ENCODE data around the gene STAT6. TPM values are rescaled to one million over a fixed set of nuclear protein-coding genes. Genes with fewer than 3 reads are reported as not detected.
A peak's percentile ranks its signal among the peaks of the same experiment; 100 is the strongest.

Gene STAT6
- total RNA-seq, 1 donor from 2014 or later: 139 TPM

DNA sequence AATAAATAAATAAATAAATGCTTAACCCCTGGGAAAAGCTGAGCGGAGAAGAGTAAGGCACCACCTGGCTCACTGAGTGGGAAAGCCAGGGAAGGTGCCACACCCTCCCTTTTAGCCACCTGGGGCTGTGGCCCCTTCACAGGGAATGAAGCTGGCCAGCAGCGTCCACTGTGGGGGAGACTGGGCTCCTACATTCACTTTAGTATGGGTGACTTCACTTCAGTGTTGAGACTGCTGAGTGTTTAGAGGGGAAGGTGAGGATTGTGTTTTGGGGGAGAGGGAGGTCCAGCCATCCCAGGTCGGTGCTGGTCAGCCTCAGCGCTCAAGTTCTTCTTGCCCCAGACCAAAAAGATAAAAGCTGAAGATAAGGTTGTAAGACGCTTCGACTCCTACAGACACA, 20.7 kb downstream of the STAT6 start:
- no peaks in the 10 kb centered on the region for H3K9me3 Mint-ChIP-seq (ENCODE audit: unreplicated experiment)
- H3K27ac Mint-ChIP-seq (ENCODE audit: unreplicated experiment): peak overlapping the region; percentile 54
- H3K4me3 Mint-ChIP-seq (ENCODE audit: unreplicated experiment): peak overlapping the region; percentile 94
- H3K36me3 Mint-ChIP-seq (ENCODE audit: low read depth, unreplicated experiment): peaks cover 24% of the 10 kb centered on the region
- TF ChIP-seq, protein P1, sequence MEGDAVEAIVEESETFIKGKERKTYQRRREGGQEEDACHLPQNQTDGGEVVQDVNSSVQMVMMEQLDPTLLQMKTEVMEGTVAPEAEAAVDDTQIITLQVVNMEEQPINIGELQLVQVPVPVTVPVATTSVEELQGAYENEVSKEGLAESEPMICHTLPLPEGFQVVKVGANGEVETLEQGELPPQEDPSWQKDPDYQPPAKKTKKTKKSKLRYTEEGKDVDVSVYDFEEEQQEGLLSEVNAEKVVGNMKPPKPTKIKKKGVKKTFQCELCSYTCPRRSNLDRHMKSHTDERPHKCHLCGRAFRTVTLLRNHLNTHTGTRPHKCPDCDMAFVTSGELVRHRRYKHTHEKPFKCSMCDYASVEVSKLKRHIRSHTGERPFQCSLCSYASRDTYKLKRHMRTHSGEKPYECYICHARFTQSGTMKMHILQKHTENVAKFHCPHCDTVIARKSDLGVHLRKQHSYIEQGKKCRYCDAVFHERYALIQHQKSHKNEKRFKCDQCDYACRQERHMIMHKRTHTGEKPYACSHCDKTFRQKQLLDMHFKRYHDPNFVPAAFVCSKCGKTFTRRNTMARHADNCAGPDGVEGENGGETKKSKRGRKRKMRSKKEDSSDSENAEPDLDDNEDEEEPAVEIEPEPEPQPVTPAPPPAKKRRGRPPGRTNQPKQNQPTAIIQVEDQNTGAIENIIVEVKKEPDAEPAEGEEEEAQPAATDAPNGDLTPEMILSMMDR (IDR thresholded peaks at IDR 0.05; ENCODE audit: unreplicated experiment): no peak
- no peak for DNase-seq (ENCODE audit: low spot score)
- H3K4me1 Mint-ChIP-seq (ENCODE audit: unreplicated experiment): peaks cover 36% of the 10 kb centered on the region
- peaks cover 37% of the 10 kb centered on the region for H3K27me3 Mint-ChIP-seq (ENCODE audit: unreplicated experiment)

DNA sequence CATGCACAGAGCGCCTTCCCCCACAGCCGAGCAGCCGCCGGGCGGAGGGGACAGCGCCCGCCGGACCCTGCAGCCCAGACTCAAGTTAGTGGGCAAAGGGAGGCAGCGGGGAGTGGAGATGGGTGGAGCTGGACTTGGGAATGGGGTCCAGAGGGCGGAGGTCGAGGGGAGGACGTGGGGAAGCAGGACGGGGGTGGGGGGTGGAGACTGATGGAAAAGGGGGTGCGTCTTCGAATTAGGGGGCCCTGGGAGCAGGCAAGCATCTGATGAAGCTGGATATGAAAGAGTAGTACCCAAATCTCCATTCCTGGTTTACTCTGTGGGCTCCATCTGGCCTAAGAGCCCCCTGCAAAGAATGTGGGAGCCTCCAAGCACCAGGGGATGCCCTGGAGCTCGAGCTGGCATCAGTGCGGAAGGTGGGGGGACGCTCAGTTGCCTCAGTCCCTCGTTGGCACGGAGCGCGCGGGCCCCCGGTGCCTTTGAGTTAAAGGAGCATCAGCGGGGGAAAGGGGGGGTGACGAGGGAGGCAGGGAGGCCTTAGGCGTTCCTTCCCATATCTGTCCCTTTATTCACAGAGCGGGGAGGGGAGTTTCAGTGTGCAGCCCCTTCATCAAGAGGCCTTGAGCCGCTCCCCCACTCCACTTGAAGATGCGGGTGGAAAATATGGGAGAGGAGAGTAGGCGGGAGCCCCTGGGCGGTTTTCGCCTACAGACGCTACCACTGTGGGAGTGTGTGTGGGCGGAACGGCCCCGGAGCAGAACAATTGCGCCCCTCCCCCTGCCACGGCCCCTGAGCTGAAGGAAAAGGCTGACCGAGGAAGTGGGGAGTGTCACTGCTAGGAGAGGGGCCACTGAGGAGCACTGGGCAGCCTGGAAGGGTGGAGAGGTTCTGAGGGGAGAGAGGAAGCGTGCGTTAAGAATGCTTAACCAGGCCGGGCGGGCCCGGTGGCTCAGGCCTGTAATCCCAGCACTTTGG, 21.6 kb downstream of the STAT6 start:
- H3K36me3 Mint-ChIP-seq (ENCODE audit: low read depth, unreplicated experiment): peaks cover 21% of the 10 kb centered on the region
- H3K4me1 Mint-ChIP-seq (ENCODE audit: unreplicated experiment): peaks cover 35% of the 10 kb centered on the region
- H3K9me3 Mint-ChIP-seq (ENCODE audit: unreplicated experiment): no peaks in the 10 kb centered on the region
- H3K27me3 Mint-ChIP-seq (ENCODE audit: unreplicated experiment): peaks cover 39% of the 10 kb centered on the region
- DNase-seq (ENCODE audit: low spot score): peak; percentile 63
- peak overlapping the region; percentile 67 for H3K27ac Mint-ChIP-seq (ENCODE audit: unreplicated experiment)
- peak overlapping the region; percentile 94 for H3K4me3 Mint-ChIP-seq (ENCODE audit: unreplicated experiment)
- TF ChIP-seq, protein P1 (IDR thresholded peaks at IDR 0.05; ENCODE audit: unreplicated experiment): no peak

DNA sequence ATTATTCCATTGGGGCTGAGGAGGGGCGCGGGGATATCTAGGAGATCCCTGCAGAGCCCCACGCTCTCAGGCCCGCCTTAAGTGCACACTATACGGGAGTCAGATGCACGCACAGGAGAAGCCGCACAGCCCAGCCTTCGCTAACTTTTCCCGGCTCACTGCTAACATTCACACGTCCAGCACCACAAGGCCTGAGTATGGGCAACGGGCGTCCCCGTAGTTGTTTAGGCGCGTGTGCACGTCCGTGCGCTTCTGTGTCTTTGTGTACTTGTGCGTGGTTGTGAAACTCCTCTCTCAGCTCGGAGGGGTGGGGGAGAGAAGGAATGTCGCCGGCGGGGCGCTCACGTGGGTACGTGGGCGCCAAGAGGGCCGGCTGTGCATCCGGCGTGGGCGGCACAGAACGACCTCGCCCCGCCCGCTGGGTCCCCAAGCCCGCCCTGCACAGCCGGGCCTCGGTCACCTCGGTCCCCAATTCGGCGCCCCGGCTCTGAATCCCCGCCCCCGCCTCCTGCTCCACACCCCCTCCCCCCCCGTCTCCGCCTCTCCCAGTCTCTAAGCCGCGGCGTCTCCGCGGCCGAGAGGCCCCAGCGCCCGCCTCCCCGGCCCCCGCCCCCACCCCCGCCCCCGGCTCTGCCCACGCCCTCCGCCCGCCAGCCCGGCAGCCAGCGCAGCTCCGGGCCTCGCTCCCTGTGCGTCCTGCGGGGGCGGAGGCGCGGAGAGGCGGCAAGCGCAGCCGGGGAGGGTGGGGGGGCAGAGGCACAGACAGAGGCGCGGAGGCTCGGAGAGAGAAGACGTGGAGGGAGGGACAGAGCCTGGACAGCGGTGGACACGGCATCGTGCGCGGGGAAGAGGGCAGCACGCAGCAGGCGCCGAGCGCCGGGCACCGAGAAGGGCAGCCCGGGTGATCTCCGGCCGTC, 22.6 kb downstream of the STAT6 start, which contains the start of gene NAB2:
NAB2 (plus strand) TSS at position 761 of the 917 bp plus-strand sequence. CDS start 158 bp downstream, outside the sequence.
- H3K9me3 Mint-ChIP-seq (ENCODE audit: unreplicated experiment): no peaks in the 10 kb centered on the region
- H3K27ac Mint-ChIP-seq (ENCODE audit: unreplicated experiment): peak within 1 kb of the TSS; percentile 91
- H3K4me1 Mint-ChIP-seq (ENCODE audit: unreplicated experiment): peaks cover 29% of the 10 kb centered on the region
- TF ChIP-seq, protein P1 (IDR thresholded peaks at IDR 0.05; ENCODE audit: unreplicated experiment): no peak
- peaks cover 35% of the 10 kb centered on the region for H3K27me3 Mint-ChIP-seq (ENCODE audit: unreplicated experiment)
- H3K4me3 Mint-ChIP-seq (ENCODE audit: unreplicated experiment): peak within 1 kb of the TSS; percentile 94
- peaks cover 21% of the 10 kb centered on the region for H3K36me3 Mint-ChIP-seq (ENCODE audit: low read depth, unreplicated experiment)
- DNase-seq (ENCODE audit: low spot score): peak; percentile 81

DNA sequence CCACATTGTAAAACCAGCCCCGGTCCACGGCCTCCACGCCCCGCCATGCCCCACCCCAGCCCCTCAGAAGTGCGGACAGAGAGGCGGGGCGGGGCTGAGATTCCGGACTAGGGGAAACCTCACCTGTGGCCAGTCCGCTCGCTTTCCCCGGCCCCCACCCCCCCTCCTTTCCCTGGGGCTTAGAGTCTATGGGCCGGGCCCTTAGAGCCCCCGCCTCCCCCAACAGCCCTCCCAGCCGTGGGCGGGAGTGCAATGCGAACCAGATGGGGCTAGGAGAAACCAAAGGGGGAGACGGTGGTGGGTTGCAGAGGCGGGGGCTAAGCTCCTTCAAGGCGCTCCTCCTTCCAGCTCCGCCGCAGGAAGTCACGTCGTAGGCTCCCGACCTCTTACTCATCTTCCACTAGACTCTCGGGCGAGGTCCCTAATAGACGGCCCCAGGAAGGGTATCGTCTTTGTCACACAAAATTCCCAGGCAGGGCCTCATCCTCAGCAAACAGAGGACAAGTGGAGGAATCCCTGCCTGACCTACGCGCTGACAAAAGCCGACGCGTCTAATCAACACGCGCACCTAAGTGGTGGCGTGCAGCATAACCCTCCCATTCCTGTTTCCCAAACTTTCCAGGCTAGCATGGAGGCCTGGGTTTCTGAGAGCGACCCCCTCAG, 23.3 kb downstream of the STAT6 start:
- Mint-ChIP-seq H3K4me3 (ENCODE audit: unreplicated experiment) (peak overlapping the region; percentile 93), H3K27me3 (ENCODE audit: unreplicated experiment) (peaks cover 34% of the 10 kb centered on the region), H3K36me3 (ENCODE audit: low read depth, unreplicated experiment) (peaks cover 19% of the 10 kb centered on the region), H3K4me1 (ENCODE audit: unreplicated experiment) (peaks cover 27% of the 10 kb centered on the region), H3K27ac (ENCODE audit: unreplicated experiment) (peak overlapping the region; percentile 91), H3K9me3 (ENCODE audit: unreplicated experiment) (no peaks in the 10 kb centered on the region)
- TF ChIP-seq, protein P1 (IDR thresholded peaks at IDR 0.05; ENCODE audit: unreplicated experiment): no peak
- DNase-seq (ENCODE audit: low spot score): no peak
